Mesothelial cell of epicardium (in vitro differentiated cells): Measurements from ENCODE around the gene TEF. TPM values are rescaled to one million over a fixed set of nuclear protein-coding genes. Genes with fewer than 3 reads are reported as not detected.

Source experiments
- DNase-seq, 2 experiments: peaks; one replicate each; pipeline ENCODE4 v3.0.0; 2021; ENCODE audit warnings: low spot score in 2 of 2; ENCODE audit not compliant: unreplicated experiment in 2 of 2
- H3K27ac Mint-ChIP-seq: 2 replicates; pipeline ENCODE4 v1.8.0; 2021; ENCODE audit warnings: mixed read lengths
- H3K27me3 Mint-ChIP-seq: 2 replicates; pipeline ENCODE4 v1.8.0; 2021; ENCODE audit warnings: low read depth, mixed read lengths
- H3K36me3 Mint-ChIP-seq: 2 replicates; pipeline ENCODE4 v1.8.0; 2021; ENCODE audit warnings: mixed read lengths
- H3K4me1 Mint-ChIP-seq: 2 replicates; pipeline ENCODE4 v1.8.0; 2021; ENCODE audit warnings: mixed read lengths
- H3K4me3 Mint-ChIP-seq: 2 replicates; pipeline ENCODE4 v1.8.0; 2021; ENCODE audit warnings: mild to moderate bottlenecking, moderate library complexity, mixed read lengths
- H3K9me3 Mint-ChIP-seq: 2 replicates; pipeline ENCODE4 v1.8.0; 2021; ENCODE audit warnings: mixed read lengths
- total RNA-seq: library from RNA; stranded (reverse); gene quantifications from 3 replicates; pipeline ENCODE4 v1.2.1, GENCODE V29; 2021
- TF ChIP-seq, protein P1 (sequence below): fragments of 200-600 bp; sonication (generic); IDR thresholded peaks from one replicate; pipeline ENCODE4 v1.5.0; 2021; ENCODE audit warnings: antibody characterized with exemption; ENCODE audit not compliant: unreplicated experiment

The TEF gene
- total RNA-seq, 1 donor from 2014 or later, result 10.5 TPM

- Mint-ChIP-seq H3K27ac (no peak overlapping the region), H3K9me3 (no peaks in the 10 kb centered on the region), H3K4me1 (peaks cover 23% of the 10 kb centered on the region), H3K36me3 (no peaks in the 10 kb centered on the region), H3K4me3 (no peak overlapping the region), H3K27me3 (peaks cover 4% of the 10 kb centered on the region)
- no peak for DNase-seq
- TF ChIP-seq, protein P1, sequence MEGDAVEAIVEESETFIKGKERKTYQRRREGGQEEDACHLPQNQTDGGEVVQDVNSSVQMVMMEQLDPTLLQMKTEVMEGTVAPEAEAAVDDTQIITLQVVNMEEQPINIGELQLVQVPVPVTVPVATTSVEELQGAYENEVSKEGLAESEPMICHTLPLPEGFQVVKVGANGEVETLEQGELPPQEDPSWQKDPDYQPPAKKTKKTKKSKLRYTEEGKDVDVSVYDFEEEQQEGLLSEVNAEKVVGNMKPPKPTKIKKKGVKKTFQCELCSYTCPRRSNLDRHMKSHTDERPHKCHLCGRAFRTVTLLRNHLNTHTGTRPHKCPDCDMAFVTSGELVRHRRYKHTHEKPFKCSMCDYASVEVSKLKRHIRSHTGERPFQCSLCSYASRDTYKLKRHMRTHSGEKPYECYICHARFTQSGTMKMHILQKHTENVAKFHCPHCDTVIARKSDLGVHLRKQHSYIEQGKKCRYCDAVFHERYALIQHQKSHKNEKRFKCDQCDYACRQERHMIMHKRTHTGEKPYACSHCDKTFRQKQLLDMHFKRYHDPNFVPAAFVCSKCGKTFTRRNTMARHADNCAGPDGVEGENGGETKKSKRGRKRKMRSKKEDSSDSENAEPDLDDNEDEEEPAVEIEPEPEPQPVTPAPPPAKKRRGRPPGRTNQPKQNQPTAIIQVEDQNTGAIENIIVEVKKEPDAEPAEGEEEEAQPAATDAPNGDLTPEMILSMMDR, result no peak
These were observed 11.9 kb upstream of the TEF start for GRCh38 chr22:41369837-41370236.

- no peaks in the 10 kb centered on the region for H3K27me3 Mint-ChIP-seq
- no peaks in the 10 kb centered on the region for H3K9me3 Mint-ChIP-seq
- no peak for DNase-seq
- H3K4me3 Mint-ChIP-seq, result no peak overlapping the region
- no peak overlapping the region for H3K27ac Mint-ChIP-seq
- no peaks in the 10 kb centered on the region for H3K36me3 Mint-ChIP-seq
- H3K4me1 Mint-ChIP-seq, result peaks cover 14% of the 10 kb centered on the region
- TF ChIP-seq, protein P1, result no peak
These were observed 3.9 kb upstream of the TEF start for GRCh38 chr22:41377846-41378245.

DNA sequence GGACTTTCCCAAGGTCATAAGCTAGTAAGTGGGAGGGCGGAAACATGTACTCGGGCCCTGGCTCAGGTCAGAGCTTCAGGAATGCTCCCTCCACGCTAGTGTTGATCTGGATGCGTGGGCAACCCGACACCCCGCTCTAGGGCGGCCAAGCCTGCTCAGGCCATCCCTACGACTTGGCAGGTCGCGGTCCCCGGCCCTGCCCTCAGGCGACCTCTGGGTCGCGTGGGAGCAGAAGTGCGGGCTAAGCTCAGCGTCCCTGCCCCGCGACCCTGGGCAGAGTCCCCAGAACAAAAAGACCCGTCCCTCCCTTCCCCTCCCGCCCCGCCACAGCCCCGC lies 781 bp upstream of the TEF start:
- Mint-ChIP-seq H3K4me3 (peak overlapping the region; percentile 77), H3K27me3 (no peaks in the 10 kb centered on the region), H3K27ac (peak overlapping the region; percentile 99), H3K4me1 (peaks cover 26% of the 10 kb centered on the region), H3K36me3 (no peaks in the 10 kb centered on the region), H3K9me3 (no peaks in the 10 kb centered on the region)
- DNase-seq, result no peak
- TF ChIP-seq, protein P1, result no peak

- Mint-ChIP-seq H3K27me3 (no peaks in the 10 kb centered on the region), H3K9me3 (no peaks in the 10 kb centered on the region), H3K36me3 (no peaks in the 10 kb centered on the region), H3K4me3 (peak overlapping the region; percentile 77), H3K4me1 (peaks cover 26% of the 10 kb centered on the region), H3K27ac (peak overlapping the region; percentile 30)
- TF ChIP-seq, protein P1, result no peak
- DNase-seq, result peak in 1 of 2 experiments; percentile 64
These were observed 396 bp downstream of the TEF start for GRCh38 chr22:41382098-41382578.

DNA sequence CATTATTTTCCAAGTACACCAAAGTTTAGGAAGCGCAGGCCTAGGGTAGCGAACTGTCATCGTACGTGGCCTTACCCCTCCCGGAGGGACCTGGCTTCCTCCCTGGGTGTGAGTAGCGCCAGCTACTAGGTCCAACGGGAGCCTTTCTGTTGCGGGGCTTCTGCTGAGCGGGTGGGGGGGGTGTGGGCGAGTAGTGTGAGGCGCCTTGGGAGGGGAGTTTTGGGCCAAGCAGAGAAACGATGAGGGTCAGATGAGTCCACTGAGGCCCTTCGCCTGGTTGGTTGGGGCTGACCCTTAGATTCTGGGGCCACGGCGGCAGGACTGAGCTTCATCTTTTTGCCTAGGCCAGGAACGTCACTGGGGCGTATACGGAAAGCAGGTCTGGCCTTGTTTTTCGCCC lies 868 bp downstream of the TEF start:
- Mint-ChIP-seq H3K9me3 (no peaks in the 10 kb centered on the region), H3K27me3 (no peaks in the 10 kb centered on the region)

More for the DNA sequence above, 868 bp downstream of the TEF start:
- TF ChIP-seq, protein P1, result no peak
- DNase-seq, result no peak
- Mint-ChIP-seq H3K4me3 (peak overlapping the region; percentile 77), H3K4me1 (peaks cover 25% of the 10 kb centered on the region), H3K36me3 (no peaks in the 10 kb centered on the region), H3K27ac (no peak overlapping the region)
